ENCODE data around the gene MYO9B. TPM values are rescaled to one million over a fixed set of nuclear protein-coding genes. Genes with fewer than 3 reads are reported as not detected.
A peak's percentile ranks its signal among the peaks of the same experiment; 100 is the strongest.

MYO9B gene
- total RNA-seq, 1 donor from 2014 or later = 83.8 TPM

DNA sequence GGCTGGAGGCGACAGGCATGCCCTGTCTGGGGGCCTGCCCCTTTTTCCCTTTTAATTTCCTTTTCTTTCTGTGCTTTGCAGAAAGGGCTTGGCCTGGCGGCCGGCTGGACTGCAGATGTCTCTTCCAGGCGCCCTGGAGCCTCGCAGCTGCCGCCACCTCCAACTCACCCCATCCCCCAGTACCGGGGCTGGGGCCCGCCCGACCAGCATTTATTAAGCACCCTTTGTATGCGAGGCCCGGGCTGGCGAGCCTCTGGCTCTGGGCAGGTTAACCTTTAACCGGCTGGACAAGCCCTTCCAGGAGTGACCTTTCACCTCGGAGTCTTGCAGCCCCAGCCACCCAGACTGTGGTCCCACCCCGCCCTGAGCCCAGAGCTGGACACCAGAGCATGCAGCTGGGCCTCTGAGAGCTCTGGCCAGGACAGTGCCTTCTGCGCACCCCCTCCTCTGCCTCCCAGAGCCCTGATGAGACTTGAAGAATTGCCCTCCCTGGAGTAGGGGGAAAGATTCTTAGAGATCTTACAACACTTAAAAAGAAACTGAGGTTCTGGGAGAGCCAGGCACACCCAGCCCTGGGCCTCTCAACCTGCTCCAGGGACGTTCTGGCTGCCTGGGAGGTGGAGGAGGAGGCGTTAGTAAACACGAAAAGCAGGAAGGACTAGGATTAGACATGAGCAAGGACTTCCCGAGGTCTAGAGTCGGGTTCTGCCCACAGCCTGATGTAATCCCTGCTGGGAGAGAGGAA, 171.3 kb downstream of the MYO9B start:
- no peaks in the 10 kb centered on the region for H3K36me3 Mint-ChIP-seq
- H3K4me3 Mint-ChIP-seq = peak overlapping the region; percentile 91
- H3K27me3 Mint-ChIP-seq = no peaks in the 10 kb centered on the region
- H3K9me3 Mint-ChIP-seq = no peaks in the 10 kb centered on the region
- peaks cover 31% of the 10 kb centered on the region for H3K4me1 Mint-ChIP-seq (ENCODE audit: unreplicated experiment)
- TF ChIP-seq, protein P1, sequence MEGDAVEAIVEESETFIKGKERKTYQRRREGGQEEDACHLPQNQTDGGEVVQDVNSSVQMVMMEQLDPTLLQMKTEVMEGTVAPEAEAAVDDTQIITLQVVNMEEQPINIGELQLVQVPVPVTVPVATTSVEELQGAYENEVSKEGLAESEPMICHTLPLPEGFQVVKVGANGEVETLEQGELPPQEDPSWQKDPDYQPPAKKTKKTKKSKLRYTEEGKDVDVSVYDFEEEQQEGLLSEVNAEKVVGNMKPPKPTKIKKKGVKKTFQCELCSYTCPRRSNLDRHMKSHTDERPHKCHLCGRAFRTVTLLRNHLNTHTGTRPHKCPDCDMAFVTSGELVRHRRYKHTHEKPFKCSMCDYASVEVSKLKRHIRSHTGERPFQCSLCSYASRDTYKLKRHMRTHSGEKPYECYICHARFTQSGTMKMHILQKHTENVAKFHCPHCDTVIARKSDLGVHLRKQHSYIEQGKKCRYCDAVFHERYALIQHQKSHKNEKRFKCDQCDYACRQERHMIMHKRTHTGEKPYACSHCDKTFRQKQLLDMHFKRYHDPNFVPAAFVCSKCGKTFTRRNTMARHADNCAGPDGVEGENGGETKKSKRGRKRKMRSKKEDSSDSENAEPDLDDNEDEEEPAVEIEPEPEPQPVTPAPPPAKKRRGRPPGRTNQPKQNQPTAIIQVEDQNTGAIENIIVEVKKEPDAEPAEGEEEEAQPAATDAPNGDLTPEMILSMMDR (conservative IDR thresholded peaks at IDR 0.05) = no peak
- H3K27ac Mint-ChIP-seq = peak overlapping the region; percentile 93
- no peak for DNase-seq (ENCODE audit: extremely low spot score, unreplicated experiment)

DNA sequence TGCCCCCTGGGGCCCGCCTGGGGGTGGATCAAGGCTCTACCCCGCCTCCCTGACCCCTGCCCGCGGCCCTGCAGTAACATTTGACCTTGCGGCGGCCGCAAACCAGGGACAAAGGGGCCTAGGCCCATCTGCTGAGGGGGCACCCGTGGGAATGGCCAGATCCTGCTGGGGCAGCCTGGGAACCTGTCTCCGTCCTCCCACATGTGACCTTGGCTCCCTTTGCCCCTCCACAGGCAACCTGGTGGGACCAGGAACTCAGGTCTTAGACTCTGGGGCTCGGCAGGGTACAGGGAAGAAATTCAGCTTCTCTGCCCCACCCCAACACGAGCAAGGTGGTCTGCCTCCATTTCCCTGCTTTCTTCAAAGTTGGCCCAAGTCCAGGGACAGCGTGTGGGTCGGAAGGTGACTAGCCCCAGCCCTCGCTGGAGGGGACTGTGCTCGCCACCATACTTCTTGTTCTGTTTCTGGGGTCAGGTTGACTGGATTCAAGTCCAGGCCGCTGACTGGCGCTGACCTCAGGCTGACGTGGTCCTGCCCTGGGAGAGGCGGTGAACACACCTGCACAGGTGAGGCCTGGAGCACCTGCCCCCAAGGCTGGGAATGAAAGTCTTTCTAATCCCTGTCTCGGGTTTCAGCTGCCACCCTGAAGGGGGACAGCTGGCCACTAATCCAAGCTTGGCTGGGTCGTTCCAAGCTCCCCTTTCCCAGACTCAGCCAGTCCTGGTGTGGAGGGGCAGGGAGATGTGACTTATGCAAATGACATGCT, 172.6 kb downstream of the MYO9B start:
- H3K4me3 Mint-ChIP-seq = peak overlapping the region; percentile 62
- H3K36me3 Mint-ChIP-seq = no peaks in the 10 kb centered on the region
- H3K4me1 Mint-ChIP-seq (ENCODE audit: unreplicated experiment) = peaks cover 26% of the 10 kb centered on the region
- no peaks in the 10 kb centered on the region for H3K9me3 Mint-ChIP-seq
- TF ChIP-seq, protein P1 (conservative IDR thresholded peaks at IDR 0.05) = no peak
- DNase-seq (ENCODE audit: extremely low spot score, unreplicated experiment) = no peak
- H3K27me3 Mint-ChIP-seq = no peaks in the 10 kb centered on the region
- peak overlapping the region; percentile 76 for H3K27ac Mint-ChIP-seq

DNA sequence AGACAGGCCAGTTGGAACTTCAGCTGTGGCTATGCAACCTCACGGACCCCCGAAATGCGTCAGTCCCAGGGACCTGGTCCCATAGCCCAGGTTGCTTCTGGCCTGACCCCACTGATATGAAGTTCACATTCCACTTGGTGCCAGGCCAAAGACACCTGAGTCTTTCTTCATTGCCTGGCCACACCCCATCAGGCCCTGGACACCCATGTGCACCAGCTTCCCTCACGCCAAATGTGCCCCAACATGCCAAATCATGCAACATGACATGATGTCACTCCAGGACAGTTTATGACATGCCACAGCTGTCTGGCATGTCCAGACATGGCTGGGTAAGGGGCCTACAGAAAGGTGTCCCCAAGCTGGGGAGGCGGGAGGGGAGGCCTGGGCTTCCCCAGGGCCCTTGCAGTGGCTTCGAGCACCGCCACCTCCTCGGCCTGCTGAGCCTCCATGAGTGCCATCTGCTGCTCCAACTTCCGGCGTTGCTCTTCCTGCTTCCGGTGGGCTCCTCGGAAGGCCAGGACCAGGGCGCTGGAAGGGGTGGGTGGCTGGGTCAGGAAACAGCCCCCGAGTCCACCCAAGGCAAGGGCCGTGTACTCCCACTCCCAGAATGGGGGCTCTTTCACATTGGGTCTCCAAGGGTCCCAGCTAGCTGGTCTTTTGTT, 174.4 kb downstream of the MYO9B start:
- Mint-ChIP-seq H3K27me3 (no peaks in the 10 kb centered on the region), H3K4me3 (no peak overlapping the region), H3K4me1 (ENCODE audit: unreplicated experiment) (peaks cover 21% of the 10 kb centered on the region), H3K27ac (no peak overlapping the region), H3K36me3 (no peaks in the 10 kb centered on the region), H3K9me3 (no peaks in the 10 kb centered on the region)
- TF ChIP-seq, protein P1 (conservative IDR thresholded peaks at IDR 0.05) = no peak
- no peak for DNase-seq (ENCODE audit: extremely low spot score, unreplicated experiment)

DNA sequence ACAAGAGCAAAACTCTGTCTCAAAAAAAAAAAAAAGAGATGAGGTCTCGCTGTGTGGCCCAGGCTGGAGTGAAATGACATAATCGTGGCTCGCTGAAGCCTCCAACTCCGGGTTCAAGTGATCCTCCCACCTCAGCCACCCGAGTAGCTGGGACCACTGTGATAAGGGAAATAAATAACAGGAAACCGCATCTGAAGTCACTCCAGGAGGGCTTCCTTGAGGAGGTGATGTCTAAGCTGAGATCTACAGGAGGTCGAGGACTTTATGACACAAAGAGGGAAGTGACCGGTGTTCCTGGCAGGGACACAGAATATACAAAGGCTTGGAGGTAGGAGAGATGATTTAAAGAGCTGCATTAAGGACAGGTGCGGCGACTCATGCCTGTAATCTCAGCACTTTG, 179.1 kb downstream of the MYO9B start:
- Mint-ChIP-seq H3K9me3 (no peaks in the 10 kb centered on the region), H3K36me3 (no peaks in the 10 kb centered on the region), H3K27me3 (no peaks in the 10 kb centered on the region), H3K4me3 (no peak overlapping the region), H3K4me1 (ENCODE audit: unreplicated experiment) (no peaks in the 10 kb centered on the region), H3K27ac (no peak overlapping the region)
- DNase-seq (ENCODE audit: extremely low spot score, unreplicated experiment) = no peak
- TF ChIP-seq, protein P1 (conservative IDR thresholded peaks at IDR 0.05) = no peak

DNA sequence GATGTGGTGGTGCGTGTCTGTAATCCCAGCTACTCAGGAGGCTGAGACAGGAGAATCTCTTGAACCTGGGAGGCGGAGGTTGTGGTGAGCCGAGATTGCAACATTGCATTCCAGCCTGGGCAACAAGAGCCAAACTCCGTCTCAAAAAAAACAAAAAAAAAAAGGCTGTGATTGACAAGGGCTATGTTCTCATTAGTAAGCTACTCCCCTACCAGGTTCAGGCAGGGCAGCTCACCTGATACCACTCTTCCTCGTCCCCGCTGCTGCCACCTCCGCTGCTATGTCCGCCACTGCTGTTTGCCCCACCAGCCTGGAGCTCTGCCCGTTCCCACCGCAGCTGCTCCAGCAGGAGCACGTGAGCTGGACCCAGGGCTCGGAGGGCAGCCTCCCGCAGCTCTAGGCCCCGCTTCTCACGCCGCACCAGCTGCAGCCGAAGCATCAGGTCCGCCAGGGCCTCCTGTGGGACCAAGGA, 179.6 kb downstream of the MYO9B start:
- no peaks in the 10 kb centered on the region for H3K4me1 Mint-ChIP-seq (ENCODE audit: unreplicated experiment)
- H3K4me3 Mint-ChIP-seq = no peak overlapping the region
- no peaks in the 10 kb centered on the region for H3K36me3 Mint-ChIP-seq
- H3K27ac Mint-ChIP-seq = no peak overlapping the region
- H3K27me3 Mint-ChIP-seq = no peaks in the 10 kb centered on the region
- H3K9me3 Mint-ChIP-seq = no peaks in the 10 kb centered on the region
- DNase-seq (ENCODE audit: extremely low spot score, unreplicated experiment) = no peak
- TF ChIP-seq, protein P1 (conservative IDR thresholded peaks at IDR 0.05) = no peak

Data from type B pancreatic cell (in vitro differentiated cells).